ENCODE results near the gene MET.
A peak's percentile ranks its signal among the peaks of the same experiment; 100 is the strongest.
"Not testable (repeated sequence)": the region's sequence is repeated elsewhere in the genome, so short reads cannot be mapped to it uniquely, and the experiment has no call there.

Gene MET

GRCh38 chr7:116698930-116699721 lies 27.1 kb downstream of the MET start:
- no peak for DNase-seq (ENCODE audit: low spot score)

- DNase-seq (ENCODE audit: low spot score) = no peak
Measured at GRCh38 chr7:116699722-116700120, 27.7 kb downstream of the MET start.

GRCh38 chr7:116702046-116702785 lies 30.2 kb downstream of the MET start:
- DNase-seq (ENCODE audit: low spot score) = peak; percentile 55

GRCh38 chr7:116704650-116705228 lies 32.7 kb downstream of the MET start:
- DNase-seq (ENCODE audit: low spot score) = no peak

- DNase-seq (ENCODE audit: low spot score) = no peak
Measured at GRCh38 chr7:116705419-116705818, 33.4 kb downstream of the MET start.

GRCh38 chr7:116706668-116707126 lies 34.7 kb downstream of the MET start:
- DNase-seq (ENCODE audit: low spot score) = peak; percentile 94

- no peak for DNase-seq (ENCODE audit: low spot score)
Measured at GRCh38 chr7:116707289-116707688, 35.3 kb downstream of the MET start.

GRCh38 chr7:116708248-116708647 lies 36.3 kb downstream of the MET start:
- no peak for DNase-seq (ENCODE audit: low spot score)

GRCh38 chr7:116708861-116709260 lies 36.9 kb downstream of the MET start:
- DNase-seq (ENCODE audit: low spot score) = no peak

GRCh38 chr7:116709336-116709735 lies 37.3 kb downstream of the MET start:
- no peak for DNase-seq (ENCODE audit: low spot score)

GRCh38 chr7:116710764-116711452 lies 38.9 kb downstream of the MET start:
- DNase-seq (ENCODE audit: low spot score) = no peak

GRCh38 chr7:116711790-116712189 lies 39.8 kb downstream of the MET start:
- DNase-seq (ENCODE audit: low spot score) = no peak

- no peak for DNase-seq (ENCODE audit: low spot score)
Measured at GRCh38 chr7:116713500-116713899, 41.5 kb downstream of the MET start.

GRCh38 chr7:116713918-116714317 lies 41.9 kb downstream of the MET start:
- no peak for DNase-seq (ENCODE audit: low spot score)

- no peak for DNase-seq (ENCODE audit: low spot score)
Measured at GRCh38 chr7:116715077-116715476, 43.1 kb downstream of the MET start.

- no peak for DNase-seq (ENCODE audit: low spot score)
Measured at GRCh38 chr7:116717137-116717536, 45.1 kb downstream of the MET start.

GRCh38 chr7:116723959-116724529 lies 52.0 kb downstream of the MET start:
- DNase-seq (ENCODE audit: low spot score) = not testable (repeated sequence)

- DNase-seq (ENCODE audit: low spot score) = no peak
Measured at GRCh38 chr7:116724560-116725231, 52.7 kb downstream of the MET start.

GRCh38 chr7:116726149-116726548 lies 54.2 kb downstream of the MET start:
- no peak for DNase-seq (ENCODE audit: low spot score)

- no peak for DNase-seq (ENCODE audit: low spot score)
Measured at GRCh38 chr7:116726713-116727431, 54.9 kb downstream of the MET start.

Measured in LoVo (cell line).